GM12864 (cell line): ENCODE data around the gene OLFML1.
A peak's percentile ranks its signal among the peaks of the same experiment; 100 is the strongest.

Experiments used
- DNase-seq: peaks from one replicate; pipeline ENCODE4 v3.0.0-alpha.2; 2011; ENCODE audit warnings: low read depth
- H3K4me3 ChIP-seq: 2 replicates; pipeline ENCODE4 v1.5.1; 2011; ENCODE audit warnings: mild to moderate bottlenecking, low read depth, low read length, control low read depth
- CTCF ChIP-seq: IDR thresholded peaks from 2 replicates; pipeline ENCODE4 v1.5.1; 2011; ENCODE audit warnings: low read depth, mild to moderate bottlenecking, moderate library complexity, low read length, control low read depth, inconsistent platforms; ENCODE audit errors: missing control alignments

OLFML1 gene

GRCh38 chr11:7508087-7508486 is 22.8 kb downstream of the OLFML1 start:
- no peak for TF ChIP-seq CTCF
- DNase-seq, result no peak
- H3K4me3 ChIP-seq, result no peak overlapping the region

- TF ChIP-seq CTCF, result no peak
- DNase-seq, result no peak
- H3K4me3 ChIP-seq, result no peak overlapping the region
Measured at GRCh38 chr11:7509966-7510365, 24.7 kb downstream of the OLFML1 start.

GRCh38 chr11:7511401-7511800 is 26.1 kb downstream of the OLFML1 start:
- DNase-seq, result no peak
- no peak for TF ChIP-seq CTCF
- H3K4me3 ChIP-seq, result no peak overlapping the region

GRCh38 chr11:7512525-7513233 is 27.4 kb downstream of the OLFML1 start:
- peak; percentile 22 for TF ChIP-seq CTCF
- DNase-seq, result peak; percentile 90
- H3K4me3 ChIP-seq, result peak overlapping the region; percentile 100

- peak within 1 kb of the TSS; percentile 100 for H3K4me3 ChIP-seq
- DNase-seq, result no peak
- peak; percentile 85 for TF ChIP-seq CTCF
Measured at GRCh38 chr11:7513234-7514098, 28.2 kb downstream of the OLFML1 start, which contains the start of gene PPFIBP2. PPFIBP2 (plus strand) TSS chr11:7513999; CDS start chr11:7549476, 35,477 bp downstream.

GRCh38 chr11:7514099-7514591 is 28.8 kb downstream of the OLFML1 start:
- TF ChIP-seq CTCF, result peak; percentile 14
- H3K4me3 ChIP-seq, result peak overlapping the region; percentile 100
- DNase-seq, result no peak
